HG02623 (cell line): ENCODE measurements around the gene FLVCR2.
"Not testable (repeated sequence)": the region's sequence is repeated elsewhere in the genome, so short reads cannot be mapped to it uniquely, and the experiment has no call there.

Source experiments
- ATAC-seq: cut with Tn5 transposase; IDR thresholded peaks from one replicate; pipeline ENCODE4 v1.9.1; 2021; ENCODE audit warnings: moderate library complexity; ENCODE audit not compliant: unreplicated experiment

The FLVCR2 gene

GRCh38 chr14:75591331-75591946 is 13.0 kb downstream of the FLVCR2 start:
- ATAC-seq: no peak

GRCh38 chr14:75591987-75592575 is 13.7 kb downstream of the FLVCR2 start:
- no peak for ATAC-seq

GRCh38 chr14:75595226-75595625 is 16.8 kb downstream of the FLVCR2 start:
- no peak for ATAC-seq

- ATAC-seq: no peak
Measured at GRCh38 chr14:75597149-75597548, 18.7 kb downstream of the FLVCR2 start.

- ATAC-seq: not testable (repeated sequence)
Measured at GRCh38 chr14:75600100-75600499, 21.7 kb downstream of the FLVCR2 start.

- ATAC-seq: not testable (repeated sequence)
Measured at GRCh38 chr14:75601061-75601460, 22.6 kb downstream of the FLVCR2 start.

GRCh38 chr14:75602503-75602902 is 24.1 kb downstream of the FLVCR2 start:
- no peak for ATAC-seq

GRCh38 chr14:75604979-75605851 is 26.8 kb downstream of the FLVCR2 start:
- no peak for ATAC-seq

GRCh38 chr14:75605916-75606315 is 27.5 kb downstream of the FLVCR2 start:
- no peak for ATAC-seq

- ATAC-seq: no peak
Measured at GRCh38 chr14:75607044-75607443, 28.6 kb downstream of the FLVCR2 start.

- ATAC-seq: no peak
Measured at GRCh38 chr14:75607842-75608640, 29.6 kb downstream of the FLVCR2 start.

GRCh38 chr14:75609116-75609515 is 30.7 kb downstream of the FLVCR2 start:
- ATAC-seq: no peak

GRCh38 chr14:75609606-75610475 is 31.4 kb downstream of the FLVCR2 start:
- no peak for ATAC-seq

GRCh38 chr14:75610834-75611233 is 32.4 kb downstream of the FLVCR2 start:
- no peak for ATAC-seq

GRCh38 chr14:75612157-75612556 is 33.7 kb downstream of the FLVCR2 start:
- no peak for ATAC-seq

GRCh38 chr14:75614179-75614578 is 35.8 kb downstream of the FLVCR2 start:
- ATAC-seq: no peak

- no peak for ATAC-seq
Measured at GRCh38 chr14:75615200-75615599, 36.8 kb downstream of the FLVCR2 start.

- no peak for ATAC-seq
Measured at GRCh38 chr14:75619548-75619947, 41.1 kb downstream of the FLVCR2 start.

GRCh38 chr14:75625034-75625433 is 46.6 kb downstream of the FLVCR2 start:
- no peak for ATAC-seq

- ATAC-seq: no peak
Measured at GRCh38 chr14:75626396-75626795, 48.0 kb downstream of the FLVCR2 start.
